Right lobe of liver (tissue), 6 donors: ENCODE results near the gene FANCF. TPM values are rescaled to one million over a fixed set of nuclear protein-coding genes. Genes with fewer than 3 reads are reported as not detected.

Experiments used
- ATAC-seq, 4 donors: fragments of 200-7000 bp; cut with Tn5 transposase; one replicate each; pipeline ENCODE4 v1.9.1; 2020; ENCODE audit warnings: mild to moderate bottlenecking in 4 of 4, moderate library complexity in 4 of 4
- DNase-seq, 3 donors: peaks; one replicate each; pipeline ENCODE4 v3.0.0-alpha.2; 2020
- H3K27ac ChIP-seq, 3 donors: fragments of 200-600 bp; one replicate each; pipeline ENCODE4 v1.8.0; 2022
- H3K27me3 ChIP-seq, 2 donors: fragments of 200-600 bp; one replicate each; pipeline ENCODE4 v1.8.0; 2022
- H3K36me3 ChIP-seq, 4 donors: fragments of 200-600 bp; sonication (generic) in 1 of 4; one replicate each; pipeline versions ENCODE4 v1.5.1 to v1.8.0; 2017 to 2022; ENCODE audit warnings: control low read depth in 1 of 4
- H3K4me1 ChIP-seq, 4 donors: fragments of 200-600 bp; sonication (generic) in 1 of 4; one replicate each; pipeline versions ENCODE4 v1.5.1 to v1.8.0; 2017 to 2022; ENCODE audit warnings: control low read depth in 1 of 4
- H3K4me3 ChIP-seq, 3 donors: fragments of 200-600 bp; one replicate each; pipeline ENCODE4 v1.8.0; 2022
- H3K9me3 ChIP-seq, 4 donors: fragments of 200-600 bp; sonication (generic) in 1 of 4; one replicate each; pipeline versions ENCODE4 v1.5.1 to v1.8.0; 2017 to 2022; ENCODE audit warnings: control low read depth in 1 of 4
- POLR2A ChIP-seq: fragments of 450-650 bp; IDR thresholded peaks from one replicate; pipeline ENCODE4 v1.6.1; 2017; ENCODE audit warnings: antibody characterized with exemption, mild to moderate bottlenecking
- WGBS: methylation state at CpG from one replicate; pipeline ENCODE4 v1.1.6; 2018; ENCODE audit warnings: low coverage, low lambda C conversion rate; ENCODE audit not compliant: insufficient coverage; ENCODE audit errors: missing lambda C conversion rate; 5-methylcytosine and 5-hydroxymethylcytosine counted together
- intact Hi-C, 2 donors: fragments of 100-400 bp; cut with DNase I; formaldehyde crosslinking; loops; one replicate each; pipeline versions ENCODE4 v1.11.2 to v1.14.1; 2022
- long read RNA-seq: library from polyadenylated mRNA; unstranded; transcript quantifications from one replicate; pipeline ENCODE4 v2.0.0, GENCODE V29; 2019
- total RNA-seq, 6 experiments: library from RNA; depleted of rRNA in 2 of 6; stranded (reverse); fragments of >200 nt in 2 of 6; fragmentation: NEBNext Ultra II Directional in 3 of 6; extraction: Animal tissue kit (Norgen Biotek cat#: 25700) in 3 of 6; gene quantifications; one replicate each; pipeline versions ENCODE4 v1.1.0 to v1.2.4, GENCODE V29; 2016 to 2023
- TF ChIP-seq, protein P1 (sequence below), 4 donors: fragments of 200-600 bp in 3 of 4; fragments of 450-650 bp in 1 of 4; IDR thresholded peaks; one replicate each; pipeline versions ENCODE4 v1.5.1 to v1.8.0; 2016 to 2022; ENCODE audit warnings: antibody characterized with exemption in 4 of 4, mild to moderate bottlenecking in 2 of 4
- donor health status: DM: no; HTN: yes; CAD: no.
- donor health status: DM: no; HTN: no; CAD: no.
- donor health status: DM: no; HTN: no; CAD: no.
- donor health status: DM: no; HTN: yes; CAD: no.
- donor health status: DM: no; HTN: yes; CAD: no.

FANCF gene, protein sequence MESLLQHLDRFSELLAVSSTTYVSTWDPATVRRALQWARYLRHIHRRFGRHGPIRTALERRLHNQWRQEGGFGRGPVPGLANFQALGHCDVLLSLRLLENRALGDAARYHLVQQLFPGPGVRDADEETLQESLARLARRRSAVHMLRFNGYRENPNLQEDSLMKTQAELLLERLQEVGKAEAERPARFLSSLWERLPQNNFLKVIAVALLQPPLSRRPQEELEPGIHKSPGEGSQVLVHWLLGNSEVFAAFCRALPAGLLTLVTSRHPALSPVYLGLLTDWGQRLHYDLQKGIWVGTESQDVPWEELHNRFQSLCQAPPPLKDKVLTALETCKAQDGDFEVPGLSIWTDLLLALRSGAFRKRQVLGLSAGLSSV
- 1 to 10 TPM; 4.1 to 5.1 (median 4.6) TPM for total RNA-seq
- long read RNA-seq, partial matches to known transcripts: 0 of 2 reads
- long read RNA-seq, other reads (novel, unspliced or antisense): 0 of 2 reads

GRCh38 chr11:22625448-22626287, at the start of gene FANCF:
Gene FANCF (minus strand): TSS chr11:22625823. CDS start chr11:22625810, 13 bp downstream.
- Histone ChIP-seq H3K36me3 (no peaks in the 10 kb centered on the region), H3K27ac (peak within 1 kb of the TSS; percentile 83 to 88 (median 86)), H3K27me3 (no peaks in the 10 kb centered on the region), H3K4me1 (peaks cover 0 to 13% (median 4%) of the 10 kb centered on the region in 4 donors), H3K4me3 (peak within 1 kb of the TSS; percentile 89 to 95 (median 93)), H3K9me3 (no peaks in the 10 kb centered on the region)
- DNase-seq: peak; percentile 88 to 97 (median 91)
- ATAC-seq: peak; percentile 96 to 98 (median 96)
- TF ChIP-seq, protein P1, sequence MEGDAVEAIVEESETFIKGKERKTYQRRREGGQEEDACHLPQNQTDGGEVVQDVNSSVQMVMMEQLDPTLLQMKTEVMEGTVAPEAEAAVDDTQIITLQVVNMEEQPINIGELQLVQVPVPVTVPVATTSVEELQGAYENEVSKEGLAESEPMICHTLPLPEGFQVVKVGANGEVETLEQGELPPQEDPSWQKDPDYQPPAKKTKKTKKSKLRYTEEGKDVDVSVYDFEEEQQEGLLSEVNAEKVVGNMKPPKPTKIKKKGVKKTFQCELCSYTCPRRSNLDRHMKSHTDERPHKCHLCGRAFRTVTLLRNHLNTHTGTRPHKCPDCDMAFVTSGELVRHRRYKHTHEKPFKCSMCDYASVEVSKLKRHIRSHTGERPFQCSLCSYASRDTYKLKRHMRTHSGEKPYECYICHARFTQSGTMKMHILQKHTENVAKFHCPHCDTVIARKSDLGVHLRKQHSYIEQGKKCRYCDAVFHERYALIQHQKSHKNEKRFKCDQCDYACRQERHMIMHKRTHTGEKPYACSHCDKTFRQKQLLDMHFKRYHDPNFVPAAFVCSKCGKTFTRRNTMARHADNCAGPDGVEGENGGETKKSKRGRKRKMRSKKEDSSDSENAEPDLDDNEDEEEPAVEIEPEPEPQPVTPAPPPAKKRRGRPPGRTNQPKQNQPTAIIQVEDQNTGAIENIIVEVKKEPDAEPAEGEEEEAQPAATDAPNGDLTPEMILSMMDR (IDR thresholded peaks at IDR 0.05): no peak
- TF ChIP-seq POLR2A: no peak
- intact Hi-C loops: no loop called here
- whole genome bisulfite sequencing: 1% methylated on average over 24 of the region's 55 CpGs

DNA sequence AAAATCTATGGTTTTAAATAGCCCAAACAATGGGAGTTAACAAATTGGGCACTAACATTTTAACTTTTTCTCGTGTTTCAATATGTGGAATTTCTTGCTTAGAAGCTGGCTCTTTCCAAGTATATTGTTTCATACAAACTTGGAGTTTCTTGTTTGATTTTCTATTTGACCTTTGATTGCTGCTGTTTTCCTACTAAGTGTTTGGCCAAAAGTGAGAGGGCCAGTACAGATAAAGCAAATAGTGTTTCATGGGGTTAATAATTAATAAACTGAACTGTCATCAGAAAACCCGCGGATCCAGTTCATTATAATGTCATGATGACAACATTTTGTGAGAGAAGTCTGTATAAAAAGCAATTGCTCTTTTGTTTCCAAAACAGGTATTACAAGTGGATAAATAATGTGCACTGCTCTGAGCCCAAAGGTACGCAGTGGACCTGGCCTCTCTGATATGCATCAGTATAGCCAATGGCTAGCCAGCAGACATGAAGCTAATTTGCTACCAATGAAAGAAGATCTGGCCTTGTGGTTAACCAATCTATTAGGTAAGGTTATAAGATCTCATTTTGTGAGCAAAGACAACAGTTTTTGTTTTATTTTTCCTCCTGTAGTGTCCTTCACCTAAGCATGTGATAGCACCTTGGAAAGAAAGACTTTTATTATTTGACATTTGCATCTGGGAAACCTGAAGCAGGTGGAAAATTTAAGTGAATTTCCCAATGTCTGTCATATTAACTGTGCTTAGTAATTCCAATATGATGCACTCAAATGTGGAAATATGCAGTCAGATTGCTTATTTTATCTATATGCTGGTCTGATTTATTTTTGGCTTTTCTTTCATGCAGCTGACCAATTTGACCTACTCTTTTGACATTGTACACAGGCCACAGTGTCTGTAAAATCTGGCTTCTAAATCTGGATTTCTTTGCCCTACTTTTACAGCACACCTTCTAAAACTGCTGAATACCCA, 49.1 kb upstream of the FANCF start:
- H3K36me3 ChIP-seq: no peaks in the 10 kb centered on the region
- DNase-seq (peak; percentile 43 to 82 (median 81)), ATAC-seq (peak; percentile 79 to 92 (median 86))
- intact Hi-C loops: no loop called here
- no peaks in the 10 kb centered on the region for H3K27me3 ChIP-seq
- WGBS: 28% methylated on average over 4 of the region's 4 CpGs
- TF ChIP-seq, protein P1 (IDR thresholded peaks at IDR 0.05): no peak
- peak; percentile 70 for TF ChIP-seq POLR2A
- H3K9me3 ChIP-seq: no peaks in the 10 kb centered on the region
- H3K4me1 ChIP-seq: peaks cover 0 to 40% (median 9%) of the 10 kb centered on the region in 4 donors
- peak overlapping the region; percentile 13 to 54 (median 19) for H3K4me3 ChIP-seq
- H3K27ac ChIP-seq: peak overlapping the region; percentile 76 to 98 (median 94)

GRCh38 chr11:22671751-22672150, 46.1 kb upstream of the FANCF start:
- no peak for TF ChIP-seq POLR2A
- TF ChIP-seq, protein P1 (IDR thresholded peaks at IDR 0.05): no peak
- Histone ChIP-seq H3K4me3 (no peak overlapping the region), H3K27ac (peak overlapping the region in 2 of 3 donors; percentile 94 to 98), H3K4me1 (peaks cover 0 to 45% (median 8%) of the 10 kb centered on the region in 4 donors), H3K36me3 (no peaks in the 10 kb centered on the region), H3K9me3 (no peaks in the 10 kb centered on the region), H3K27me3 (no peaks in the 10 kb centered on the region)
- ATAC-seq (no peak), DNase-seq (no peak)
- intact Hi-C loops: no loop called here
- WGBS: 24% methylated on average over 2 of the region's 2 CpGs

- peaks cover 0 to 45% (median 8%) of the 10 kb centered on the region in 4 donors for H3K4me1 ChIP-seq
- peak overlapping the region in 2 of 3 donors; percentile 94 to 98 for H3K27ac ChIP-seq
- DNase-seq (no peak), ATAC-seq (peak in 2 of 4 donors; percentile 12 to 16)
- 42% methylated on average over 1 of the region's 1 CpG for WGBS
- H3K27me3 ChIP-seq: no peaks in the 10 kb centered on the region
- TF ChIP-seq, protein P1 (IDR thresholded peaks at IDR 0.05): peak; percentile 20 to 56 (median 38)
- TF ChIP-seq POLR2A: no peak
- intact Hi-C loops: no loop called here
- H3K36me3 ChIP-seq: no peaks in the 10 kb centered on the region
- H3K9me3 ChIP-seq: no peaks in the 10 kb centered on the region
- no peak overlapping the region for H3K4me3 ChIP-seq
Observed at GRCh38 chr11:22670830-22671229, 45.2 kb upstream of the FANCF start.
